Liver (tissue), 3 donors: ENCODE results near the gene U2AF1L4.

Experiments used
- JUND ChIP-seq, 2 donors: IDR thresholded peaks; 2 replicates each; pipeline ENCODE4 v1.6.1; 2016; ENCODE audit warnings: antibody characterized with exemption in 2 of 2
- REST ChIP-seq: IDR thresholded peaks from 2 replicates; pipeline ENCODE4 v1.6.1; 2016; ENCODE audit warnings: antibody characterized with exemption, mild to moderate bottlenecking
- YY1 ChIP-seq: IDR thresholded peaks from 2 replicates; pipeline ENCODE4 v1.6.1; 2016; ENCODE audit warnings: antibody characterized with exemption, mild to moderate bottlenecking
- TF ChIP-seq, protein P1 (sequence below): IDR thresholded peaks from 2 replicates; pipeline ENCODE4 v1.6.1; 2016; ENCODE audit warnings: antibody characterized with exemption
- TF ChIP-seq, protein P2 (sequence below): fragments of 150-350 bp; IDR thresholded peaks from 2 replicates; pipeline ENCODE4 v1.5.1; 2017; ENCODE audit warnings: improper control_type of control experiment, low read depth, low read length; ENCODE audit not compliant: missing input control
- donor health status: healthy.
- donor health status: healthy.

GRCh38 chr19:35720648-35721047 is 24.6 kb downstream of the U2AF1L4 start:
- TF ChIP-seq, protein P1, sequence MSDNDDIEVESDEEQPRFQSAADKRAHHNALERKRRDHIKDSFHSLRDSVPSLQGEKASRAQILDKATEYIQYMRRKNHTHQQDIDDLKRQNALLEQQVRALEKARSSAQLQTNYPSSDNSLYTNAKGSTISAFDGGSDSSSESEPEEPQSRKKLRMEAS, result no peak
- no peak for TF ChIP-seq YY1
- TF ChIP-seq, protein P2, sequence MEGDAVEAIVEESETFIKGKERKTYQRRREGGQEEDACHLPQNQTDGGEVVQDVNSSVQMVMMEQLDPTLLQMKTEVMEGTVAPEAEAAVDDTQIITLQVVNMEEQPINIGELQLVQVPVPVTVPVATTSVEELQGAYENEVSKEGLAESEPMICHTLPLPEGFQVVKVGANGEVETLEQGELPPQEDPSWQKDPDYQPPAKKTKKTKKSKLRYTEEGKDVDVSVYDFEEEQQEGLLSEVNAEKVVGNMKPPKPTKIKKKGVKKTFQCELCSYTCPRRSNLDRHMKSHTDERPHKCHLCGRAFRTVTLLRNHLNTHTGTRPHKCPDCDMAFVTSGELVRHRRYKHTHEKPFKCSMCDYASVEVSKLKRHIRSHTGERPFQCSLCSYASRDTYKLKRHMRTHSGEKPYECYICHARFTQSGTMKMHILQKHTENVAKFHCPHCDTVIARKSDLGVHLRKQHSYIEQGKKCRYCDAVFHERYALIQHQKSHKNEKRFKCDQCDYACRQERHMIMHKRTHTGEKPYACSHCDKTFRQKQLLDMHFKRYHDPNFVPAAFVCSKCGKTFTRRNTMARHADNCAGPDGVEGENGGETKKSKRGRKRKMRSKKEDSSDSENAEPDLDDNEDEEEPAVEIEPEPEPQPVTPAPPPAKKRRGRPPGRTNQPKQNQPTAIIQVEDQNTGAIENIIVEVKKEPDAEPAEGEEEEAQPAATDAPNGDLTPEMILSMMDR, result no peak
- TF ChIP-seq JUND (IDR thresholded peaks at IDR 0.05), result no peak
- TF ChIP-seq REST, result no peak
